Keratinocyte (primary cell): ENCODE data around the gene THOC2.

Source experiments
- EZH2 ChIP-seq: IDR thresholded peaks from one replicate; pipeline ENCODE4 v1.6.1; 2012; ENCODE audit warnings: inconsistent platforms, mild to moderate bottlenecking, low read length, moderate library complexity
- TF ChIP-seq, protein P1 (sequence below), 3 experiments: IDR thresholded peaks in 1 of 3; conservative IDR thresholded peaks in 1 of 3; optimal IDR thresholded peaks in 1 of 3; 2 replicates in 2 of 3; 3 replicates in 1 of 3; pipeline versions ENCODE3 to v1.5.1; 2011; ENCODE audit warnings: low read length in 3 of 3, mild to moderate bottlenecking in 3 of 3, moderate library complexity in 2 of 3, control low read depth in 1 of 3, inconsistent platforms in 1 of 3; ENCODE audit not compliant: insufficient read depth in 2 of 3; ENCODE audit errors: extremely low read depth in 1 of 3

DNA sequence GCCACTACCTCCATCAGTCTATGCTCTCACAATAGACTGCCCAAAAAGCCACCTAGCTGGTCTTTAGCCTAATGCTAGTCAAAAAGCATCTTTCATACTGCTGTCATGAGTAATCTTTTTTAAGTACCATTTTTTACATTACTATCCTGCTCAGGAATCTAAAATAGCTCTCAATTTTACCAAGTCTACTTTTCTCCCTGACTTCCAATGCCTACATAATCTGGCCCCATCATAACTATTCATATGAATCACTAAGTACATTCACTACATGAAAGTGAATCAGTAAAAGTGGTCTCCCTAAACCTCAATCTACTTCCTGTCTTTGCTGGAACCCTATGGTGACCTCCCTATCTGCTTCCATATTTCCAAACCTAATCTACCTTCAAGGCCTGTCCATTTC, 105.9 kb downstream of the THOC2 start:
- TF ChIP-seq, protein P1, sequence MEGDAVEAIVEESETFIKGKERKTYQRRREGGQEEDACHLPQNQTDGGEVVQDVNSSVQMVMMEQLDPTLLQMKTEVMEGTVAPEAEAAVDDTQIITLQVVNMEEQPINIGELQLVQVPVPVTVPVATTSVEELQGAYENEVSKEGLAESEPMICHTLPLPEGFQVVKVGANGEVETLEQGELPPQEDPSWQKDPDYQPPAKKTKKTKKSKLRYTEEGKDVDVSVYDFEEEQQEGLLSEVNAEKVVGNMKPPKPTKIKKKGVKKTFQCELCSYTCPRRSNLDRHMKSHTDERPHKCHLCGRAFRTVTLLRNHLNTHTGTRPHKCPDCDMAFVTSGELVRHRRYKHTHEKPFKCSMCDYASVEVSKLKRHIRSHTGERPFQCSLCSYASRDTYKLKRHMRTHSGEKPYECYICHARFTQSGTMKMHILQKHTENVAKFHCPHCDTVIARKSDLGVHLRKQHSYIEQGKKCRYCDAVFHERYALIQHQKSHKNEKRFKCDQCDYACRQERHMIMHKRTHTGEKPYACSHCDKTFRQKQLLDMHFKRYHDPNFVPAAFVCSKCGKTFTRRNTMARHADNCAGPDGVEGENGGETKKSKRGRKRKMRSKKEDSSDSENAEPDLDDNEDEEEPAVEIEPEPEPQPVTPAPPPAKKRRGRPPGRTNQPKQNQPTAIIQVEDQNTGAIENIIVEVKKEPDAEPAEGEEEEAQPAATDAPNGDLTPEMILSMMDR (optimal IDR thresholded peaks at IDR 0.05 in 1 of 3, IDR thresholded peaks at IDR 0.05 in 1 of 3, conservative IDR thresholded peaks at IDR 0.05 in 1 of 3; ENCODE audit: extremely low read depth in 1 of 3, insufficient read depth in 2 of 3, low read length in 3 of 3), result no peak
- no peak for TF ChIP-seq EZH2
